Adipocyte (in vitro differentiated cells): Measurements from ENCODE around the gene IFITM2.

ENCODE experiments used
- DNase-seq: peaks from one replicate; pipeline ENCODE4 v3.0.0-alpha.2; 2015; ENCODE audit warnings: low read depth
- H3K27me3 ChIP-seq: replicated peaks from 2 replicates; pipeline ENCODE4 v1.7.0; 2013; ENCODE audit warnings: mild to moderate bottlenecking, low read length, moderate library complexity; ENCODE audit not compliant: control insufficient read depth, insufficient read depth
- H3K36me3 ChIP-seq: 2 replicates; pipeline ENCODE4 v1.7.0; 2013; ENCODE audit warnings: low read length, mild to moderate bottlenecking, moderate library complexity; ENCODE audit not compliant: control insufficient read depth, insufficient read depth, severe bottlenecking
- H3K4me1 ChIP-seq: 2 replicates; pipeline ENCODE4 v1.7.0; 2013; ENCODE audit warnings: mild to moderate bottlenecking, low read length, moderate library complexity; ENCODE audit not compliant: control insufficient read depth, insufficient read depth
- H3K4me3 ChIP-seq: 2 replicates; pipeline ENCODE4 v1.7.0; 2013; ENCODE audit warnings: mild to moderate bottlenecking, low read length, moderate library complexity
- H3K9ac ChIP-seq: 2 replicates; pipeline ENCODE4 v1.7.0; 2013; ENCODE audit warnings: mild to moderate bottlenecking, low read length, moderate library complexity
- H3K9me3 ChIP-seq: 2 replicates; pipeline ENCODE4 v1.7.0; 2013; ENCODE audit warnings: mild to moderate bottlenecking, low read length, moderate library complexity; ENCODE audit not compliant: control insufficient read depth

The IFITM2 gene

GRCh38 chr11:290621-291231 lies 16.9 kb upstream of the IFITM2 start:
- H3K9ac ChIP-seq: no peak overlapping the region
- H3K4me1 ChIP-seq: peaks cover 4% of the 10 kb centered on the region
- no peak overlapping the region for H3K4me3 ChIP-seq
- no peaks in the 10 kb centered on the region for H3K9me3 ChIP-seq
- no peak for DNase-seq
- H3K27me3 ChIP-seq: peaks cover 11% of the 10 kb centered on the region
- H3K36me3 ChIP-seq: no peaks in the 10 kb centered on the region

DNA sequence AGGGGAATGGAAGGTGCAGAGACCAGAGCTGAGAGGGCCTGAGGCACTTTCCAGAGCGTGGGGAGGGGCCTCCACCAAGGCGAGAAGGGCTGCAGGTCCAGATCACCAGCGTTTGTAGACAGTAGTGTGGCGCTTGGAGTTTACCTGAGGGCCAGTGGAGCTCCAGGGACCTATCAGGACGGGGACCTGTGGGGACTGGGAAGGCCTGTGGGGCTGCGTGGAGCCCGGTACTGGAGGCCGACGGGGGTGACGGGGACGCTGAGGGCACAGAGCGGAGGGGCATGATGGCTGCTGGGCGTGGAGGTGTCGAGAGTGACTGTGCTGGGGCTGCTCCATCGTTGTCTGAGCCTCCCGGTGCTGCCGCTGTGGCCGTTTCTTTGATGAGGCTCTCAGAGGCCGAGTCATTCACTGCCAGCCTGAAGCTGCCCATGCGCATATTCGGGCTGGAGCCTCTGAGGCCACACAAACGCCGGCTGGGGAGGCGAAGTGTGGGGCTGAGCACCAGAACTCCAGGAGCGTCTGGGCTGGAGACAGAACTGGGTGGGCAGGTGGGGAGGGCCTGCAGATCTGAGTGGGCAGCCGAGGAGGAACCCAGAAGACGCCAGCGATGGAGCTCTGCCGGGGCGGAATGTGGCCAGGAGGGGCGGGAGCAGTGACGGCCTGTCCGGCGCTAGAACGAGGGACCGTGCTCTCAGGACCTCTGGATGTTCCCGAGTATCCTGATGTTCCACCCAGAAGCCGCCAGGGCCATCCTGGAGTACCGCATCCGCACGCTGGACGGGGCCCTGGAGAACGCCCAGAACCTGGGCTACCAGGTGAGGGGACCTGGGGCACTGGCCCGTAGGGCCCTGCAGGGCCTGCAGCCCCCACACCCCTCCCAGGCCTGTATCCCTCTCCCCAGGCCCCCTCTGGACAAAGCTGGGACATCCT lies 16.1 kb upstream of the IFITM2 start:
- H3K4me3 ChIP-seq: no peak overlapping the region
- H3K9ac ChIP-seq: no peak overlapping the region
- H3K9me3 ChIP-seq: no peaks in the 10 kb centered on the region
- peaks cover 9% of the 10 kb centered on the region for H3K27me3 ChIP-seq
- H3K36me3 ChIP-seq: no peaks in the 10 kb centered on the region
- peaks cover 4% of the 10 kb centered on the region for H3K4me1 ChIP-seq
- DNase-seq: no peak

GRCh38 chr11:292211-293121 lies 15.2 kb upstream of the IFITM2 start:
- Histone ChIP-seq H3K9me3 (no peaks in the 10 kb centered on the region), H3K27me3 (peaks cover 9% of the 10 kb centered on the region), H3K36me3 (no peaks in the 10 kb centered on the region), H3K9ac (no peak overlapping the region), H3K4me3 (no peak overlapping the region), H3K4me1 (peaks cover 7% of the 10 kb centered on the region)
- no peak for DNase-seq

GRCh38 chr11:293271-293851 lies 14.3 kb upstream of the IFITM2 start:
- no peak for DNase-seq
- Histone ChIP-seq H3K27me3 (peaks cover 5% of the 10 kb centered on the region), H3K4me3 (no peak overlapping the region), H3K4me1 (peaks cover 8% of the 10 kb centered on the region), H3K36me3 (no peaks in the 10 kb centered on the region), H3K9me3 (no peaks in the 10 kb centered on the region), H3K9ac (no peak overlapping the region)

- Histone ChIP-seq H3K9ac (no peak overlapping the region), H3K4me3 (no peak overlapping the region), H3K27me3 (peaks cover 10% of the 10 kb centered on the region), H3K9me3 (no peaks in the 10 kb centered on the region), H3K36me3 (no peaks in the 10 kb centered on the region), H3K4me1 (peaks cover 8% of the 10 kb centered on the region)
- DNase-seq: no peak
Measured at GRCh38 chr11:293852-294661, 13.6 kb upstream of the IFITM2 start.

DNA sequence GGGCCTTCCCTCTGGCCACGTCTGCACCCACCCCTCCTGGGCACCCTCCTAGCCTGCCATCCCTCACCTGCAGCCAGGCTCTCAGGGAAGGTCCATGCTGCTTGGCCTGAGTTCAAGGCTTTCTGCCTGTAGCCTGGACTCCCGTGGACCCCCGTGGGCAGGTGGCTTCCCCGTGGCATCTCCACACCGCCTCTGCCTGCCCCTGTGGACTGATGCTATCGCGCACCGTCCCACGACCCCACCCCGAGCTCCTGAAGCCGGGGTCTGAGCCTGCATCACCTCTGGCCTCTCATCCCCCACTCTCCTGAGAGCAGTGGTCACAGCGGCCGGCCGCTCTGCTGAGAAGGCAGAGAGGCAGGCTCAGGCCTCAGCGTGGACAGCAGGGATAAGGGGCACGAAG lies 12.8 kb upstream of the IFITM2 start:
- no peak overlapping the region for H3K9ac ChIP-seq
- no peak for DNase-seq
- peaks cover 8% of the 10 kb centered on the region for H3K4me1 ChIP-seq
- H3K36me3 ChIP-seq: no peaks in the 10 kb centered on the region
- H3K9me3 ChIP-seq: no peaks in the 10 kb centered on the region
- peaks cover 10% of the 10 kb centered on the region for H3K27me3 ChIP-seq
- no peak overlapping the region for H3K4me3 ChIP-seq

DNA sequence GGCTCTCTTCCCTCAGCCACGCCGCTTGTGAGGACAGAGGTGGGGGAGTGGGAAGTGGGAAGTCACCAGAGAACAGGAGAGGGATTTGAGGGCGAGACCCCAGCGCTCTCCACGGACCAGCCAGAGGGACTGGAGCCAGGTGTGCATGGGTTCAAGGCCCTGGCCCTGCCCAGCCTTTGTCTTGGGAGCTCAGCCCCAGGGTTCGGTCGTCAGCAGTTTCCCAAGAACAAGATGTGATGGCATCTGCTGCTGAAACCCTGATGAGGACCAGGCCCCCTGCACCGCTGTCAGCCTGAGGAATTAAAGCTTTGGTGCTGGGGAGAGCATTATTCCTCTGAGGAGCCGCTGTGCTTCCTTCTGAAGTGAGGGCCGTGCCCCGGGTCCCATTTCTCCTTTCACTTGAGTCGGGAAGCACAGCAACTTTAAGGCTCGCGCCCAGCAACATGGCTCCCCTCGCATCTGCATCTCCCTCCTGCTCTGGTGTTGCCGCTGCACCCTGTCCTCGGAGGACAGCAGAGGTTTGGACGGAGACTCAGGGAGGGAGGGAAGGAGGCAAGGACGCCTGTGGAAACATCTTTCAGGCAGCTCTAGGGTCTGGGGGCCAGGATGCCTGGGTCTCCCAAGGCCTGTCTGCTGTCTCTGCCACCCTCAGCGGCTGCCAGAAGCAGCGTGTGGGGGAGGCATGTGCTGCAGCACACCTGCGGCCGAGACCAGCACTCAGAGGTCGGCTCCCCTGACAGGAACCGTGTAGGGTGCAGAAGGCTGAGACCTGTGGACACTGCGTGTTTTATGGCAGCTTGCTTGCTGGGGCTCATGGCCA lies 12.1 kb upstream of the IFITM2 start:
- DNase-seq: no peak
- Histone ChIP-seq H3K4me3 (no peak overlapping the region), H3K4me1 (peaks cover 8% of the 10 kb centered on the region), H3K36me3 (no peaks in the 10 kb centered on the region), H3K27me3 (peaks cover 18% of the 10 kb centered on the region), H3K9ac (no peak overlapping the region), H3K9me3 (no peaks in the 10 kb centered on the region)

GRCh38 chr11:296171-297050 lies 11.2 kb upstream of the IFITM2 start:
- no peaks in the 10 kb centered on the region for H3K9me3 ChIP-seq
- H3K9ac ChIP-seq: no peak overlapping the region
- no peak for DNase-seq
- peaks cover 21% of the 10 kb centered on the region for H3K27me3 ChIP-seq
- H3K4me1 ChIP-seq: peaks cover 8% of the 10 kb centered on the region
- H3K36me3 ChIP-seq: no peaks in the 10 kb centered on the region
- no peak overlapping the region for H3K4me3 ChIP-seq

DNA sequence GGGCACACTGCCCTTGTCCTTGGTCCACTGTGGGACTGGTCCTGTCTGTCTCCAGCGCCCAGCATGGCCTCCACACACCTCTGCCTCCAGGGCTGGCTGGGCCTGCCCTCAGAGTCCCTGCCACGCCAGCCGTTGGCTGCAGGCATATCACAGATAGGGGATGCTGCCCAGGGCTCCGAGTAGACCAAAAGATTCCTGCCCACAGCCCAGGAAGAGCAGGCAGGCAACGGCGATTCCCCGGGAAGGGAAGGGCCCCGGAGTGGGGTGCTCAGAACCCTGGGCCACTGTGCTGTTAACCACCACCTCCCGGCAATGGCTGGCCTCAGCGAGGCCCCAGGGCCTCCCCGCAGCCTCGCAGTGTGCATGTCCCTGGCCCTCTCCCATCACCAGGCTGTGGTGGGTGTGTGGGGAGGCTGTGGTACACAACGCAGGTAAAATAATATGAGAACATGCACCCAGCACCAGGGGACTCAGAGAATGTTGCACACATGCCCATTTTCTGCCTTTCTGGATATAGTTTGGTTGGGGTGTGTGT lies 10.5 kb upstream of the IFITM2 start:
- peaks cover 8% of the 10 kb centered on the region for H3K4me1 ChIP-seq
- H3K4me3 ChIP-seq: no peak overlapping the region
- DNase-seq: no peak
- no peak overlapping the region for H3K9ac ChIP-seq
- no peaks in the 10 kb centered on the region for H3K36me3 ChIP-seq
- H3K9me3 ChIP-seq: no peaks in the 10 kb centered on the region
- H3K27me3 ChIP-seq: peaks cover 21% of the 10 kb centered on the region
